ENCODE measurements around the gene ITPR1. TPM values are rescaled to one million over a fixed set of nuclear protein-coding genes. Genes with fewer than 3 reads are reported as not detected.

The ITPR1 gene
- total RNA-seq, 3 donors from 2014 or later, result 59.0 to 92.3 (median 88.9) TPM

- Mint-ChIP-seq H3K4me3 (no peak overlapping the region), H3K4me1 (ENCODE audit: low read depth) (no peaks in the 10 kb centered on the region), H3K36me3 (ENCODE audit: insufficient read depth) (peaks cover 71% of the 10 kb centered on the region), H3K27me3 (ENCODE audit: low read depth) (no peaks in the 10 kb centered on the region), H3K9me3 (no peaks in the 10 kb centered on the region)
- no peak for ATAC-seq
- DNase-seq, result no peak
These were observed 187.1 kb downstream of the ITPR1 start for GRCh38 chr3:4680227-4680691.

DNA sequence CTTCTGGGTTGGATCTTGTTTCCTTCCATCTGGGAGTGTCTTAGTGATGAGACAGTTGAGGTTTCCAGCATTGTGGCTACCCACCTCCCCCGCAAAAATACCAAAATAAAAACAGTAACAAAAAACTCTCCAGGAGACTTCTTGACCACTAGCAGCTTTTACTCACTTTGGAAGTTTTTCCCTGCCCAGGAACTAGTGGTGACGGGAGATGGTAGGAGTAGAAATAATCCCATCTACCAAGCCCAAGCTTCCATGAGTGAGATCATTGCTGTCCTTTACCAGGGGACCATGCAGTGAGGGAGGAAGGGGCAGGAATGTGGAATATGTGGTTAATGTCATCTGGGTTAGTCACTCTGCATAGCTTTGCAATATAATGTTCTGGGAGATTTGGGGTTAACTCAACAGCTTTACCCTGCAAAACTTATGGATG lies 187.7 kb downstream of the ITPR1 start:
- ATAC-seq (no peak), DNase-seq (no peak)
- Mint-ChIP-seq H3K27me3 (ENCODE audit: low read depth) (no peaks in the 10 kb centered on the region), H3K9me3 (no peaks in the 10 kb centered on the region), H3K36me3 (ENCODE audit: insufficient read depth) (peaks cover 74% of the 10 kb centered on the region), H3K4me1 (ENCODE audit: low read depth) (no peaks in the 10 kb centered on the region), H3K4me3 (no peak overlapping the region)

DNA sequence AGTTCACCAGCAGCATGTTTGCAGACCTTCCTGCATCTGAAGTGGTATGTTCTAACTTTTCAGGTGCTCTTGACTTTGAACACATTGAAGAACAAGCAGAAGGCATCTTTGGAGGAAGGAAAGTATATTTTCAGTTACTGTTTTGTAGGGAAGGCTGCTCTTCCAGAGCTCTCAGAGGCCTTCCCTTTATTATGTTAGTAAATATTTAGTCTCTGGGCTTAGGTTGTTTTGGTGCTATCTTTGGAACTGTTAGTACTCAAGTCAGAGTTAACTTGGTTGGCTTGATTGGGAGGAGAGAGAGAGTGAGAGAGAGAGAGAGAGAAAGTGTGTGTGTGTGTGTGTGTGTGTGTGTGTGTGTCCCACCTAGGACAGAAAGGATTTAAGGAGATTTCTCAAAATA lies 188.2 kb downstream of the ITPR1 start:
- Mint-ChIP-seq H3K4me3 (no peak overlapping the region), H3K9me3 (no peaks in the 10 kb centered on the region), H3K4me1 (ENCODE audit: low read depth) (no peaks in the 10 kb centered on the region), H3K27me3 (ENCODE audit: low read depth) (no peaks in the 10 kb centered on the region), H3K36me3 (ENCODE audit: insufficient read depth) (peaks cover 75% of the 10 kb centered on the region)
- DNase-seq (no peak), ATAC-seq (no peak)

DNA sequence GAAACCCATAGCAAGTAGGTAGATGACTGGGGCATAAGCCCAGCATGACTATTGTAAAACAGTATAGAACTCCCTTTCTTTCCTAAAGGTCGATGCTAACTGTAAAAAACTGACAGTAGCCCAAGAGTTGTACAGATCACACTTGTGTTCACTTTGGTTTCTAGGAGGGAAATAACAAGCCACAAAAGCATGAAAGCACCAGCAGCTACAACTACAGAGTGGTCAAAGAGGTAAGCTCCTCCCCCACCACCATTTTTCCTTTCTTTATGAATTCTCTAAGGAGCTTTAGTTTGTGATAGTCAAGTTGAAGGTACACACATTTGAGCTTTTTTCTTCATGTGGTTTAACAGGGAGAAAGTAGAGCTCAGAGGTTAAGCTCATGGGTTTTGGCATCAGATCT lies 191.0 kb downstream of the ITPR1 start:
- H3K9me3 Mint-ChIP-seq, result no peaks in the 10 kb centered on the region
- peaks cover 79% of the 10 kb centered on the region for H3K36me3 Mint-ChIP-seq (ENCODE audit: insufficient read depth)
- H3K4me1 Mint-ChIP-seq (ENCODE audit: low read depth), result no peaks in the 10 kb centered on the region
- H3K4me3 Mint-ChIP-seq, result no peak overlapping the region
- ATAC-seq, result no peak
- no peak for DNase-seq
- no peaks in the 10 kb centered on the region for H3K27me3 Mint-ChIP-seq (ENCODE audit: low read depth)

- H3K27me3 Mint-ChIP-seq (ENCODE audit: low read depth), result no peaks in the 10 kb centered on the region
- peaks cover 78% of the 10 kb centered on the region for H3K36me3 Mint-ChIP-seq (ENCODE audit: insufficient read depth)
- H3K4me1 Mint-ChIP-seq (ENCODE audit: low read depth), result no peaks in the 10 kb centered on the region
- peaks cover 4% of the 10 kb centered on the region for H3K9me3 Mint-ChIP-seq
- DNase-seq (no peak), ATAC-seq (no peak)
- H3K4me3 Mint-ChIP-seq, result no peak overlapping the region
These were observed 191.8 kb downstream of the ITPR1 start for GRCh38 chr3:4684976-4685375.

- H3K4me3 Mint-ChIP-seq, result no peak overlapping the region
- no peaks in the 10 kb centered on the region for H3K4me1 Mint-ChIP-seq (ENCODE audit: low read depth)
- peaks cover 4% of the 10 kb centered on the region for H3K9me3 Mint-ChIP-seq
- H3K27me3 Mint-ChIP-seq (ENCODE audit: low read depth), result no peaks in the 10 kb centered on the region
- ATAC-seq, result no peak
- H3K36me3 Mint-ChIP-seq (ENCODE audit: insufficient read depth), result peaks cover 75% of the 10 kb centered on the region
- no peak for DNase-seq
These were observed 192.7 kb downstream of the ITPR1 start for GRCh38 chr3:4685673-4686345.

GRCh38 chr3:4686619-4687018 lies 193.5 kb downstream of the ITPR1 start:
- Mint-ChIP-seq H3K4me3 (no peak overlapping the region), H3K9me3 (peaks cover 4% of the 10 kb centered on the region), H3K4me1 (ENCODE audit: low read depth) (no peaks in the 10 kb centered on the region), H3K36me3 (ENCODE audit: insufficient read depth) (peaks cover 76% of the 10 kb centered on the region), H3K27me3 (ENCODE audit: low read depth) (no peaks in the 10 kb centered on the region)
- DNase-seq (no peak), ATAC-seq (no peak)

- no peaks in the 10 kb centered on the region for H3K27me3 Mint-ChIP-seq (ENCODE audit: low read depth)
- H3K9me3 Mint-ChIP-seq, result peaks cover 4% of the 10 kb centered on the region
- peaks cover 75% of the 10 kb centered on the region for H3K36me3 Mint-ChIP-seq (ENCODE audit: insufficient read depth)
- ATAC-seq (no peak), DNase-seq (no peak)
- H3K4me3 Mint-ChIP-seq, result no peak overlapping the region
- H3K4me1 Mint-ChIP-seq (ENCODE audit: low read depth), result no peaks in the 10 kb centered on the region
These were observed 194.0 kb downstream of the ITPR1 start for GRCh38 chr3:4687167-4687566.

- H3K27me3 Mint-ChIP-seq (ENCODE audit: low read depth), result no peaks in the 10 kb centered on the region
- peaks cover 75% of the 10 kb centered on the region for H3K36me3 Mint-ChIP-seq (ENCODE audit: insufficient read depth)
- no peak overlapping the region for H3K4me3 Mint-ChIP-seq
- ATAC-seq (no peak), DNase-seq (no peak)
- no peaks in the 10 kb centered on the region for H3K4me1 Mint-ChIP-seq (ENCODE audit: low read depth)
- H3K9me3 Mint-ChIP-seq, result peaks cover 4% of the 10 kb centered on the region
These were observed 194.4 kb downstream of the ITPR1 start for GRCh38 chr3:4687596-4687995.

DNA sequence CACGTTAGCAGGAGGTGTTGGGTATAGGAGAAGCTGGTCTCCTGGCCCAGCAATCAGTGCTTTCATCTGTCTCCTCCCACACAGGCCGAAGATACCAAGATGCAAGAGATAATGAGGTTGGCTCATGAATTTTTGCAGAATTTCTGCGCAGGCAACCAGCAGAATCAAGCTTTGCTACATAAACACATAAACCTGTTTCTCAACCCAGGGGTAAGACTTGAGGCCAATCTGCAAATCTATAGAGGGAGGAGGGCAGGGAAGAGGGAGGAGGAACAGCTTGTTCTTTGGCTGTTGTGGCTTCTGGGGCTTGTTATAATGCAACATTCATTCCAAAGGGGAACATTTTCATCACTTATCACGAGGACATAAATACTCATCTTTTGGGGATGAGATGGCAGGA lies 195.3 kb downstream of the ITPR1 start:
- peaks cover 4% of the 10 kb centered on the region for H3K9me3 Mint-ChIP-seq
- DNase-seq, result no peak
- H3K4me3 Mint-ChIP-seq, result no peak overlapping the region
- H3K27me3 Mint-ChIP-seq (ENCODE audit: low read depth), result no peaks in the 10 kb centered on the region
- ATAC-seq, result no peak
- no peaks in the 10 kb centered on the region for H3K4me1 Mint-ChIP-seq (ENCODE audit: low read depth)
- H3K36me3 Mint-ChIP-seq (ENCODE audit: insufficient read depth), result peaks cover 69% of the 10 kb centered on the region

DNA sequence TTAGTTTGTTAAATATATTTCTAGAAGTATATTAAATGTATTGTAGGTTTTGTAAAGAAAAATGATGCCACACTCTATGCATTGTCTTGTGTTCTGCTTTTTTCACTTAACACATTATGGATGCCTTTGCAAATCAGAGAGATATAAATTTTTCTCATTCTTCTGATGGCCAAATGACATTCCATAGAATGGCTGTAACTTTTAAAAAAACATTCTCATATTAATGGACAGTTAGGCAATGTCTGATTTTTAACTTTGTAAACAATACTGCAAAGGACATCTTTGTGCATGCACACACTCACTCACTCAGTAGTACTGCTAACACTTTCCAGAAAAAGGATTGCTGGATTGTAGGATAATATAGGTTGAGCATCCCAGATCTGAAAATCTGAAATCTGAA lies 195.9 kb downstream of the ITPR1 start:
- DNase-seq (no peak), ATAC-seq (no peak)
- Mint-ChIP-seq H3K4me1 (ENCODE audit: low read depth) (no peaks in the 10 kb centered on the region), H3K27me3 (ENCODE audit: low read depth) (no peaks in the 10 kb centered on the region), H3K4me3 (no peak overlapping the region), H3K9me3 (peaks cover 4% of the 10 kb centered on the region), H3K36me3 (ENCODE audit: insufficient read depth) (peaks cover 67% of the 10 kb centered on the region)

- Mint-ChIP-seq H3K27me3 (ENCODE audit: low read depth) (no peaks in the 10 kb centered on the region), H3K36me3 (ENCODE audit: insufficient read depth) (peaks cover 69% of the 10 kb centered on the region), H3K4me3 (no peak overlapping the region), H3K4me1 (ENCODE audit: low read depth) (no peaks in the 10 kb centered on the region), H3K9me3 (peaks cover 4% of the 10 kb centered on the region)
- no peak for DNase-seq
- no peak for ATAC-seq
These were observed 197.1 kb downstream of the ITPR1 start for GRCh38 chr3:4690277-4690676.

DNA sequence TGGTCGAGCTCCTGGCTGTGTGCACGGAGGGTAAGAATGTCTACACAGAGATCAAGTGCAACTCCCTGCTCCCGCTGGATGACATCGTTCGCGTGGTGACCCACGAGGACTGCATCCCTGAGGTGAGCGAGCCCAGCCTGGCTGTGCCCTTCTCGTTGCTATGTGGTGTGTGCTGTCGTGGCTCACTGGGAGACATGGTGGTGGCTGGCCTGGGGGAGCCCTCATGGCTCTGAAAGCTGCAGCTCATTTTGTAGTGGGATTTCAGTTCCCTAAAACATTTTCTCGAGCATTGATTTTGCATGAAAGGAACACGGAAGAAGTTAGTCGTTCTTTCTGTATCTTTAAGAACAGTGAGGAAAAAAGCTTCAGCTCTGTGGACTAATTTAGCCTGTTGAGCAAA lies 200.5 kb downstream of the ITPR1 start:
- H3K4me1 Mint-ChIP-seq (ENCODE audit: low read depth), result no peaks in the 10 kb centered on the region
- DNase-seq (no peak), ATAC-seq (no peak)
- H3K27me3 Mint-ChIP-seq (ENCODE audit: low read depth), result no peaks in the 10 kb centered on the region
- no peak overlapping the region for H3K4me3 Mint-ChIP-seq
- peaks cover 56% of the 10 kb centered on the region for H3K36me3 Mint-ChIP-seq (ENCODE audit: insufficient read depth)
- H3K9me3 Mint-ChIP-seq, result peaks cover 4% of the 10 kb centered on the region

DNA sequence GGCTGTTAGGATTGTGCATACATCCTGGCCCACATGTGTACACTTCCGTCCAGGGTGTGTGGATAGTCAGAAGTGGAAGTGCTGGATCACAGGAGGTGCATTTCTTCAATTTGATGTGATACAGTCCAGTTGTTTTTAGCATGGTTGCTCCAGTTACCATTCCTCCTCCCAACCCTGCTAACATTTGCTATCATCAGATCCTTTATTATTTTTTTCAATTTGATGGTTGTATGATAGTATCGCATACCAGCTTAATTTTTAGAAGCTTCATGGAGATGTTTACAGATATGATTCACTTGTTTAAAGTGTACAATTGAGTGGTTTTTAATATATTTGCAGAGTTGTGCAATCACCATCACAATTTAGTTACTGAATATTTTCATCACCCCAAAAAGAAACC lies 202.7 kb downstream of the ITPR1 start:
- DNase-seq, result no peak
- no peak for ATAC-seq
- H3K36me3 Mint-ChIP-seq (ENCODE audit: insufficient read depth), result peaks cover 50% of the 10 kb centered on the region
- H3K4me3 Mint-ChIP-seq, result no peak overlapping the region
- H3K27me3 Mint-ChIP-seq (ENCODE audit: low read depth), result no peaks in the 10 kb centered on the region
- H3K4me1 Mint-ChIP-seq (ENCODE audit: low read depth), result no peaks in the 10 kb centered on the region
- H3K9me3 Mint-ChIP-seq, result no peaks in the 10 kb centered on the region

DNA sequence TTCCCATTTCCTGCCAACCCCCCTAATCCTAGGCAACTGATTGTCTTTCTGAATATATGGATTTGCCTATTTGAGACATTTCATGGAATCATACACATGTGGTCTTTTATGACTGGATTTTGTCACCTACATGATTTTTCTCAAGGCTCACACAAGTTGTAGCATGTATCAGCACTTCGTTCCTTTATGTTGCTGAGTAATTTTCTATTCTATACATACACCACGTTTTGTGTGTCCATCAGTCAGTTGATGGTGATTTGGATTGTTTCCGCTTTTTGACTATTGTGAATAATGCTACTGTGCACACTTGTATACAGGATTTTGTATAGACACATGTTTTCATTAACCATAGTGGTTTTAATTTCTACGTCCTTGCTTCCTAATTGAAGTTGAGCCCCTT lies 203.1 kb downstream of the ITPR1 start:
- Mint-ChIP-seq H3K36me3 (ENCODE audit: insufficient read depth) (peaks cover 46% of the 10 kb centered on the region), H3K4me3 (no peak overlapping the region), H3K9me3 (no peaks in the 10 kb centered on the region), H3K27me3 (ENCODE audit: low read depth) (no peaks in the 10 kb centered on the region), H3K4me1 (ENCODE audit: low read depth) (no peaks in the 10 kb centered on the region)
- DNase-seq (no peak), ATAC-seq (no peak)

Data from activated T-cell treated with anti-CD3 and anti-CD28 coated beads, Interleukin-2, amount 50 U/mL, for 4 hours (primary cell).